OCI-LY1 (cell line): Measurements from ENCODE around the gene DCST2.

ENCODE experiments used
- H2AFZ ChIP-seq: fragments of 200-600 bp; sonication (generic), shearing (Covaris generic); 2 replicates; pipeline ENCODE4 v1.6.0; 2014; ENCODE audit warnings: antibody characterized with exemption, mild to moderate bottlenecking, low read length
- H3F3A ChIP-seq: fragments of 200-600 bp; sonication (generic), shearing (Covaris generic); 2 replicates; pipeline ENCODE4 v1.6.0; 2014; ENCODE audit warnings: mild to moderate bottlenecking, antibody characterized with exemption, low read length, moderate library complexity; ENCODE audit not compliant: insufficient read depth
- H3K27ac ChIP-seq: fragments of 200-600 bp; sonication (generic); 2 replicates; pipeline ENCODE4 v1.5.1; 2014; ENCODE audit warnings: low read length, mixed run types, mild to moderate bottlenecking, low read depth; ENCODE audit not compliant: poor library complexity, severe bottlenecking
- H3K27me3 ChIP-seq: fragments of 200-600 bp; sonication (generic); 2 replicates; pipeline ENCODE4 v1.6.0; 2014; ENCODE audit warnings: antibody characterized with exemption, mild to moderate bottlenecking, low read length, moderate library complexity; ENCODE audit not compliant: insufficient read depth
- H3K36me3 ChIP-seq: fragments of 200-600 bp; sonication (generic); 2 replicates; pipeline ENCODE4 v1.6.1; 2014; ENCODE audit warnings: mild to moderate bottlenecking, antibody characterized with exemption, low read length, moderate library complexity, mixed read lengths; ENCODE audit not compliant: insufficient read depth
- H3K4me1 ChIP-seq: fragments of 200-600 bp; sonication (generic); 2 replicates; pipeline ENCODE4 v1.5.1; 2014; ENCODE audit warnings: mild to moderate bottlenecking, low read length, moderate library complexity; ENCODE audit not compliant: insufficient read depth, severe bottlenecking
- H3K4me2 ChIP-seq: fragments of 200-600 bp; sonication (generic), shearing (Covaris generic); 2 replicates; pipeline ENCODE4 v1.6.1; 2014; ENCODE audit warnings: low read length
- H3K4me3 ChIP-seq: fragments of 200-600 bp; sonication (generic); 2 replicates; pipeline ENCODE4 v1.5.1; 2014; ENCODE audit warnings: low read length, low read depth, mild to moderate bottlenecking, mixed read lengths; ENCODE audit not compliant: poor library complexity, severe bottlenecking
- H3K79me2 ChIP-seq: fragments of 200-600 bp; shearing (Covaris generic); 2 replicates; pipeline ENCODE4 v1.6.1; 2016; ENCODE audit warnings: mixed run types, low read length, mixed read lengths; ENCODE audit not compliant: insufficient read depth
- H3K9ac ChIP-seq: fragments of 200-600 bp; sonication (generic), shearing (Covaris generic); 2 replicates; pipeline ENCODE4 v1.6.1; 2014; ENCODE audit warnings: mild to moderate bottlenecking, low read length, mixed read lengths
- H3K9me2 ChIP-seq: fragments of 200-600 bp; sonication (generic), shearing (Covaris generic); 2 replicates; pipeline ENCODE4 v1.6.1; 2014; ENCODE audit warnings: low read depth, mild to moderate bottlenecking, low read length, mixed read lengths
- H3K9me3 ChIP-seq: fragments of 200-600 bp; shearing (Covaris generic); 2 replicates; pipeline ENCODE4 v1.6.1; 2014; ENCODE audit warnings: low read length, mixed read lengths
- H4K20me1 ChIP-seq: fragments of 200-600 bp; sonication (generic), shearing (Covaris generic); 2 replicates; pipeline ENCODE4 v1.6.0; 2016; ENCODE audit warnings: mild to moderate bottlenecking, low read length; ENCODE audit not compliant: insufficient read depth
- CTCF ChIP-seq: fragments of 200-600 bp; sonication (generic), shearing (Covaris generic); IDR thresholded peaks from 2 replicates; pipeline ENCODE4 v1.5.1; 2017; ENCODE audit warnings: mild to moderate bottlenecking, antibody characterized with exemption, low read length, moderate library complexity, mixed read lengths
- EZH2 ChIP-seq: fragments of 200-600 bp; sonication (generic), shearing (Covaris generic); IDR thresholded peaks from 2 replicates; pipeline ENCODE4 v1.8.0; 2017; ENCODE audit warnings: borderline replicate concordance, mixed run types, mild to moderate bottlenecking, antibody characterized with exemption, low read length, moderate library complexity, mixed read lengths

The DCST2 gene

GRCh38 chr1:155033524-155033923 lies at the start of gene DCST2, which contains the start of gene DCST1:
Gene DCST2 (minus strand): TSS chr1:155033781. CDS start chr1:155033701, 80 bp downstream.
Gene DCST1 (plus strand): TSS chr1:155033824. CDS start chr1:155034037, 213 bp downstream.
- Histone ChIP-seq H2AFZ (no peak within 1 kb of the TSS), H3K79me2 (no peaks in the 10 kb centered on the region), H4K20me1 (no peaks in the 10 kb centered on the region), H3K4me3 (no peak within 1 kb of the TSS), H3K27me3 (peaks cover 8% of the 10 kb centered on the region; the same call in 1 of the 2 replicates), H3K9me2 (no peaks in the 10 kb centered on the region), H3F3A (no peaks in the 10 kb centered on the region), H3K4me1 (no peaks in the 10 kb centered on the region), H3K36me3 (no peaks in the 10 kb centered on the region), H3K9ac (no peak within 1 kb of the TSS), H3K4me2 (no peak within 1 kb of the TSS), H3K27ac (no peak within 1 kb of the TSS), H3K9me3 (no peaks in the 10 kb centered on the region)
- no peak for TF ChIP-seq EZH2
- TF ChIP-seq CTCF, result no peak

DNA sequence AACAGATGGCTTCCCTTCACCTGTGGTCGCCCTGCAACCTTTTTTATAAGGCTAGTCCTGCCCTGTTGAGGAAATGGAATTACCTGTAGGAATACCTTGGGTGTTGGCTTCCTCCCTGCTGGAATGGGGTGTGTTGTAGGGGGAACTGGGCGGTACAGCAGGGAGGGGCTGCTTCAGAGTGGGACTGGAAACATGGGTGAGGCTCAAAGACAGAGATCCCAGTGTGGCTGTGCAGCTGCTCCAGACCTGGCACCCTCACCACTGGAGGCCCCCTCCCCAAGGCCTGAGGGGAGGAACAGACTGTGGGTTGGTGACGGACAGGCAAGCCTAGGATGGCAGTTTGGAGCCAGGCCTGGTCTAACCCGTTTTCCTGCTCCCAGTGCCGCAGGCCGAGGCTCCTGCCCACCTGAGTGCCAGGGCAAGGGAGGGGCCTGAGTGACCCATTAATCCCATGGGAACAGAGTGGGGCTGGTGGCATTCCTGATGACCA lies 49.5 kb upstream of the DCST2 start:
- Histone ChIP-seq H3K27me3 (peaks cover 6% of the 10 kb centered on the region; the same call in 1 of the 2 replicates), H3K36me3 (no peaks in the 10 kb centered on the region), H3K4me2 (peak overlapping the region; percentile 59; the same call in 1 of the 2 replicates), H2AFZ (no peak overlapping the region), H3K9me3 (no peaks in the 10 kb centered on the region), H3F3A (no peaks in the 10 kb centered on the region), H3K4me1 (peaks cover 63% of the 10 kb centered on the region), H3K9me2 (no peaks in the 10 kb centered on the region), H3K27ac (no peak overlapping the region), H3K9ac (no peak overlapping the region), H3K4me3 (no peak overlapping the region), H4K20me1 (no peaks in the 10 kb centered on the region), H3K79me2 (no peaks in the 10 kb centered on the region)
- no peak for TF ChIP-seq CTCF
- no peak for TF ChIP-seq EZH2

DNA sequence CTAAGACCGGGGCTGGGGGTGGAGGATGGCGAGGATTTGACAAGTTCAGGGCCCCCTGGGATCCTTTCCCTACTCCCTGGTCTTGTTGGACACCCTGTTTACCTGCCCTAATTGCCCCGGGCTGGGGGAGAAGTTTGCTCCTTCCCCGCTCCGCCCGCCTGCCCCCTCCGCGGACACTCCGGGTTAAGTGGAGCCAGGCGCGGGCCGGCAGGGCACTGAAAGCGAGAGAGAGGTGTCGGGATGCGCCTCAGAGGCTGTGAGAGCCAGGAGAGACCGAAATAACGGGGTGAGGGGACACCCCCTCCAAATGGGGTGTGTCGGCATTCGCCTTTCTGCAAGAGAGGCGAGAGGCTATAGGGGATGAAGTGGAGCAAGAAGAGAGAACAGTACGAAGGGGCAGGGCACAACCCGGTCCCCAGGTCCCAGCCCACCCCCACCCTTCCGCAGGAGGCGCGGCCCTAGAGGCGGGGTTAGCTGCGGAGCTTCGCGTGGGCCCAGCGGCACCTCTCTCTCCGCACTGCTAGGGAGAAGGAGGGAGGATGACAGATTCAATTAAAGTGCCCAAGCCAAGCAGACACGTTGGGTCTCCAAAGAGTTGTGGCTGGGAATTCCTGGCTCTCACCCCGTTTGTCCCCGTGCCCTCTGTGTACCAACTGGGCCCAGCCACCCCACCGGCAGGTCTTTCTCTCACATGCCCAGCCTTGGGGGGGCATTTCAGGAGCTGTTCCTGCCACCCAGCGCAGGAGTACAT lies 48.9 kb upstream of the DCST2 start:
- Histone ChIP-seq H3K9me3 (no peaks in the 10 kb centered on the region), H4K20me1 (no peaks in the 10 kb centered on the region), H3K27me3 (peaks cover 6% of the 10 kb centered on the region; the same call in 1 of the 2 replicates), H3K4me1 (peaks cover 63% of the 10 kb centered on the region), H2AFZ (no peak overlapping the region), H3K4me3 (peak overlapping the region; percentile 52), H3K4me2 (peak overlapping the region; percentile 59), H3K36me3 (no peaks in the 10 kb centered on the region), H3K79me2 (no peaks in the 10 kb centered on the region), H3K27ac (no peak overlapping the region), H3K9ac (no peak overlapping the region; the same call in 1 of the 2 replicates), H3K9me2 (no peaks in the 10 kb centered on the region), H3F3A (no peaks in the 10 kb centered on the region)
- TF ChIP-seq EZH2, result no peak
- no peak for TF ChIP-seq CTCF
